ENCODE data around the gene SLC6A13. TPM values are rescaled to one million over a fixed set of nuclear protein-coding genes. Genes with fewer than 3 reads are reported as not detected.

Gene SLC6A13
- total and polyA plus RNA-seq, 2 experiments from 2014 or later = 3.8 to 5.9 TPM

DNA sequence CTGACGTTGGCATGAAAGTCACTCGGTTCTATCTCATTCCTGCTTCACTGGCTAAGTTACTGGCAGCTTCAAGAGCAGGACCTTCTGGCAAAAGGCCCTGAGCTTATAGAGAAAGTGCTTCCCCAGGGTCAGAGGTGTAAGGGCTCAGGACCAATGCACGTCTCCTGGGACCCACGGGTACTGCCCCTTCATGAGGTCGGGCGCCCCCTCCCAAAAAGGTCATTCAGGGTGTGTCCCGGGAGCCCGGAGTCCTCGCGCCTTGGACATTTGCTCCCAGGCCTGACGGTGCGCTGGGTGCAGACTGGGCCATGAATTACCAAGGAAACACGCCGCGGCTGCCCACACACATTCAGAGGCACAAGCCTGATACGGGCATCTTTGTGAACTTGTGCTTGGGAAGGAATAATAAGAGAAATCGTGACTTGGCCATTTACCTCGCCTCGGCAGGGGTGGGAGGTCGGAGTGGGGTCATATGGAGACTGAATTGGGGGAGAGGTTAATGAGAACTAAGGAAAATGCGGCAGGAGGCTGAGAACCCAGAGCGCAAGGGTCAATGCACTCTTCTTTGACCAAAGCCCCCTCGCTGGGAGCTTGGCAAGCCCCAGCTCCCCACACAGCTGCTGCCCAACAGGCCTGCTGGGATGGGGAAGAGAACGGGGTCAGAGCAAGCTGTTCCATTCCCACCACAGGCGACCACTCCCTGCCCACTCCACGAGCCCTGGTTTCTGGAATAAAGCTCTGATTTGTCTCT, 33.0 kb downstream of the SLC6A13 start:
- Histone ChIP-seq H3K27ac (no peak overlapping the region), H3K4me1 (ENCODE audit: insufficient read depth) (no peaks in the 10 kb centered on the region), H4K20me1 (ENCODE audit: insufficient read depth, poor library complexity, severe bottlenecking) (no peaks in the 10 kb centered on the region), H3K4me2 (no peak overlapping the region), H3K4me3 (no peak overlapping the region), H3K27me3 (no peaks in the 10 kb centered on the region), H3K36me3 (replicated peaks; ENCODE audit: insufficient read depth, low read depth) (no peaks in the 10 kb centered on the region), H3K9me2 (replicated peaks; ENCODE audit: insufficient read depth) (no peaks in the 10 kb centered on the region), H3K79me2 (no peaks in the 10 kb centered on the region), H2AFZ (no peak overlapping the region), H3K9me3 (ENCODE audit: low read depth) (no peaks in the 10 kb centered on the region)
- 85% methylated on average over 26 of the region's 26 CpGs for WGBS (ENCODE audit: low lambda C conversion rate, missing lambda C conversion rate)
- DNase-seq (ENCODE audit: low spot score) = no peak
- TF ChIP-seq, protein P1, sequence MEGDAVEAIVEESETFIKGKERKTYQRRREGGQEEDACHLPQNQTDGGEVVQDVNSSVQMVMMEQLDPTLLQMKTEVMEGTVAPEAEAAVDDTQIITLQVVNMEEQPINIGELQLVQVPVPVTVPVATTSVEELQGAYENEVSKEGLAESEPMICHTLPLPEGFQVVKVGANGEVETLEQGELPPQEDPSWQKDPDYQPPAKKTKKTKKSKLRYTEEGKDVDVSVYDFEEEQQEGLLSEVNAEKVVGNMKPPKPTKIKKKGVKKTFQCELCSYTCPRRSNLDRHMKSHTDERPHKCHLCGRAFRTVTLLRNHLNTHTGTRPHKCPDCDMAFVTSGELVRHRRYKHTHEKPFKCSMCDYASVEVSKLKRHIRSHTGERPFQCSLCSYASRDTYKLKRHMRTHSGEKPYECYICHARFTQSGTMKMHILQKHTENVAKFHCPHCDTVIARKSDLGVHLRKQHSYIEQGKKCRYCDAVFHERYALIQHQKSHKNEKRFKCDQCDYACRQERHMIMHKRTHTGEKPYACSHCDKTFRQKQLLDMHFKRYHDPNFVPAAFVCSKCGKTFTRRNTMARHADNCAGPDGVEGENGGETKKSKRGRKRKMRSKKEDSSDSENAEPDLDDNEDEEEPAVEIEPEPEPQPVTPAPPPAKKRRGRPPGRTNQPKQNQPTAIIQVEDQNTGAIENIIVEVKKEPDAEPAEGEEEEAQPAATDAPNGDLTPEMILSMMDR (IDR thresholded peaks at IDR 0.05; ENCODE audit: poor library complexity) = no peak
- TF ChIP-seq EZH2phosphoT487 (IDR thresholded peaks at IDR 0.05; ENCODE audit: low read depth, severe bottlenecking, unreplicated experiment) = no peak
- no peak for TF ChIP-seq EZH2 (IDR thresholded peaks at IDR 0.05; ENCODE audit: borderline replicate concordance)

DNA sequence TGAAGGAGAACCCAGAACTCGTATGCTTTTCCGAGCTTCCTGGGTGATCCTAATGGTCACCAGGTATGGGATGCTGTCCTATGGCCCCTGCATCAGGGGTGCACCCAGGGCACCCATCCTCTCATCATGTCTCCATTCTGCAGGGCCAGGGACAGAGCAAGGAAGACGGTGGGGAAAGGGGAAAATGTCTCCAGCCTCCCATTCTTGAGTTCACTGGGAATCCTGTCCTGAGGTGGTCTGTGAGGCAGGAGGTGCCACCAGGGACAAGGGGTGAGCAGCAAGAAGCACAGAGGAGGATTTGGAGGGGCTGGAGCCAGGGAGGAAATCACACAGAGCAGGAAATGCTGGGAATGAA, 33.8 kb downstream of the SLC6A13 start:
- TF ChIP-seq EZH2phosphoT487 (IDR thresholded peaks at IDR 0.05; ENCODE audit: low read depth, severe bottlenecking, unreplicated experiment) = no peak
- no peak for TF ChIP-seq EZH2 (IDR thresholded peaks at IDR 0.05; ENCODE audit: borderline replicate concordance)
- TF ChIP-seq, protein P1 (IDR thresholded peaks at IDR 0.05; ENCODE audit: poor library complexity) = no peak
- no peaks in the 10 kb centered on the region for H3K36me3 ChIP-seq (replicated peaks; ENCODE audit: insufficient read depth, low read depth)

DNA sequence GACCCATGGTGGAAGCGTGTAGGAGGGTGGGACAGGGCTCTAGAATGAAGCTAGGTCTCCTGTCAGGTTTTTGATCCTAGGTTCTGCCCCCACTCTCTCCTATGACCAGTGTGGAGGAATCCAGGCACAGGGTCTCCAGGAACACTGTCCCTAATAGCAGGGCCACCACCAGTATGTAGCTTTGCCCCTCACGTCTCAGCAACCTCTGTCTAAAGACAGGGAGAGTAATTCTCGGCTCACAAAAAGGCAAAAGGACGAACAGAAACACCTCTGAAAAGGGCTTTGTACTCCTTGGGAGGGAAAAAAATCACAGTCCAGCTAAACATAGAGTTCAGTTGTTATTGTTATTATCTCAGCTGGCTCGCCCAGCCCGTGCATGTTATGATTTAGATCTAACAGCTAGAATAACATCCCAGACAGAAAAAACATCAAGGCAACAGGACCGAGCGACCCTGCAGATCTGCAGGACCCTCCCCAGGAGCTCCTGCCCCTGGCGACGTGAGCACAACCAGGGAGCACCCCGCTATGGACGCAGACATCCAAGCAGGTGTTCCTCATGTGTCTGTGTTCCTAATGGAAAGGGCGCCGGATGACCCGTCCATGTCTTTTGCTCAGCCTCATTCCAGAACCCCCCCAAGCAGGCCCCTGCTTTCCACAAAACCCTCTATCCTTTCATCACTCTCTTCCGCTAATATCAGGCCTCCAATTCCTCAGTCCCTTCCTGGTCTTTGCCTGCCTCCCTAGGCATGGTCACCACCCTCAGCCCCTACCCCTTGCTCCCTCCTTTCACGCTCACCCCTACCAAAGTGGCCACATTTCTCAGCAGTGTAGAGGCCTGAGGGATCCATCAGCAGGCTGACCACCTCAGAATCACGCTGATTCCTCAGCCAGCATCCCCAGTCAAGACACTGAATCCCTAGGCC, 34.5 kb downstream of the SLC6A13 start:
- 90% methylated on average over 18 of the region's 18 CpGs for WGBS (ENCODE audit: low lambda C conversion rate, missing lambda C conversion rate)
- no peaks in the 10 kb centered on the region for H3K79me2 ChIP-seq
- H3K9me2 ChIP-seq (replicated peaks; ENCODE audit: insufficient read depth) = no peaks in the 10 kb centered on the region
- no peaks in the 10 kb centered on the region for H4K20me1 ChIP-seq (ENCODE audit: insufficient read depth, poor library complexity, severe bottlenecking)
- no peaks in the 10 kb centered on the region for H3K36me3 ChIP-seq (replicated peaks; ENCODE audit: insufficient read depth, low read depth)
- no peak for DNase-seq (ENCODE audit: low spot score)
- TF ChIP-seq EZH2 (IDR thresholded peaks at IDR 0.05; ENCODE audit: borderline replicate concordance) = no peak
- TF ChIP-seq, protein P1 (IDR thresholded peaks at IDR 0.05; ENCODE audit: poor library complexity) = no peak
- no peak for TF ChIP-seq EZH2phosphoT487 (IDR thresholded peaks at IDR 0.05; ENCODE audit: low read depth, severe bottlenecking, unreplicated experiment)
- H2AFZ ChIP-seq = no peak overlapping the region
- no peaks in the 10 kb centered on the region for H3K27me3 ChIP-seq
- H3K4me1 ChIP-seq (ENCODE audit: insufficient read depth) = no peaks in the 10 kb centered on the region
- no peaks in the 10 kb centered on the region for H3K9me3 ChIP-seq (ENCODE audit: low read depth)
- H3K4me3 ChIP-seq = no peak overlapping the region
- H3K27ac ChIP-seq = no peak overlapping the region
- H3K4me2 ChIP-seq = no peak overlapping the region

More for the DNA sequence above, 33.8 kb downstream of the SLC6A13 start:
- H3K9me2 ChIP-seq (replicated peaks; ENCODE audit: insufficient read depth) = no peaks in the 10 kb centered on the region
- H3K9me3 ChIP-seq (ENCODE audit: low read depth) = no peaks in the 10 kb centered on the region
- no peak overlapping the region for H3K4me3 ChIP-seq
- no peak for DNase-seq (ENCODE audit: low spot score)
- H2AFZ ChIP-seq = no peak overlapping the region
- no peaks in the 10 kb centered on the region for H3K79me2 ChIP-seq
- no peak overlapping the region for H3K27ac ChIP-seq
- WGBS (ENCODE audit: low lambda C conversion rate, missing lambda C conversion rate) = 88% methylated on average over 3 of the region's 3 CpGs
- no peaks in the 10 kb centered on the region for H3K4me1 ChIP-seq (ENCODE audit: insufficient read depth)
- no peaks in the 10 kb centered on the region for H3K27me3 ChIP-seq
- no peak overlapping the region for H3K4me2 ChIP-seq
- no peaks in the 10 kb centered on the region for H4K20me1 ChIP-seq (ENCODE audit: insufficient read depth, poor library complexity, severe bottlenecking)
